ENCODE data around the gene RUNX1. TPM values are rescaled to one million over a fixed set of nuclear protein-coding genes. Genes with fewer than 3 reads are reported as not detected.
"Not testable (repeated sequence)": the region's sequence is repeated elsewhere in the genome, so short reads cannot be mapped to it uniquely, and the experiment has no call there.

Gene RUNX1
- polyA plus RNA-seq, 12 donors: 3.6 to 18.8 (median 6.9) TPM; not detected in 1

GRCh38 chr21:34973685-34974084 is 75.4 kb downstream of the RUNX1 start:
- DNase-seq: no peak

DNA sequence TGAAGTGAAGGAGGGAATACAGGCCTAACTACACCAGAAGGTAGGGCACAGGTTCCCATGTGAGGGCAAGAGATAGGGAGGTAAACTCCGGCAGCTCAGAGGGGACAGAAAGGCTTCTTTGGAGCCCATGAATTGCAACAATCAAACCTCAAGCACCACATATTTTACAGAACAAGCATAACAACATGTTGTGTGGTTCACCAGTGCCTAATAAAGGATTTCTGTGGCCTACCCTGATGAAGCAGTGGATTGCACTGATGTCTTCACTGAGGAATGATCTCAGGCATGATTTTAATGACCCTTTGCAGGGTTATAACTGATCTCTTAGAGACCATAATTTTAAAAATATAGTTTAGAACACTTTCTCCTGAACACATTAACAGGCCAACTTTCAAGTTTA is 77.4 kb downstream of the RUNX1 start:
- no peak for DNase-seq

DNA sequence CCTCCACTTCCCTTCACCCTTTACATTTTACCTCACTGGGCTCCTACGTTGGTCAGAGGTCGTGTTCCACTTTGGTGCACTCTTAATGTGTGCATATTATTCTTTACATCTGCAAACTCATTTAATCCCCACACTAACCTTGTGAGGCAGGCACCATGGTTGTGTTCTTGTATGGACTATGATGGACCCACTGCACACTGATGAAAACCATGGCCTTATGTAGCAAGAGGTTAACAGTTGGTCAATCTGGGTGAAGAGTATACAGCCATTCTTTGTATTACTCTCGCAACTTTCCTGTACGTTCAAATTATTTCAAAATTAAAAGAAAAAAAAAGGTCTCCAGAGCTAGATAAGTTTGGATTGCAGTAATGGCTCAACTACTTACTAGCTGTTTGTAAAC is 78.5 kb downstream of the RUNX1 start:
- DNase-seq: no peak

DNA sequence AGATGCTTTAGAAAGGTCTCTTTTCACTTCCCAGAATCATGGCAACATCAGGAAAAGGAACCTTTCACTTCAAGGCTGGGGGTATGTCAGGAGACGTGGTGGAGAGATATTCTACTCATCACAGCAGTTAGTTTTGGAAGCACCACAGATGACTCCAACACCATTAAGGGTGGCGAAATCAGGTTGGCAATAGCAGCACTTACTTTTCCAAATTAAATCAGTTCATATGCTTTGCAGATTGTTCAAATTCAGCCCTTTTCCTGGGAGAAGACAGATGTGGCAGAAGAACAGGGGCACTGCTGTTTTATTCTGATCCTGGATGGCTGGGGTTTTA is 79.0 kb downstream of the RUNX1 start:
- no peak for DNase-seq

- no peak for DNase-seq
Measured at GRCh38 chr21:34969423-34970166, 79.5 kb downstream of the RUNX1 start.

DNA sequence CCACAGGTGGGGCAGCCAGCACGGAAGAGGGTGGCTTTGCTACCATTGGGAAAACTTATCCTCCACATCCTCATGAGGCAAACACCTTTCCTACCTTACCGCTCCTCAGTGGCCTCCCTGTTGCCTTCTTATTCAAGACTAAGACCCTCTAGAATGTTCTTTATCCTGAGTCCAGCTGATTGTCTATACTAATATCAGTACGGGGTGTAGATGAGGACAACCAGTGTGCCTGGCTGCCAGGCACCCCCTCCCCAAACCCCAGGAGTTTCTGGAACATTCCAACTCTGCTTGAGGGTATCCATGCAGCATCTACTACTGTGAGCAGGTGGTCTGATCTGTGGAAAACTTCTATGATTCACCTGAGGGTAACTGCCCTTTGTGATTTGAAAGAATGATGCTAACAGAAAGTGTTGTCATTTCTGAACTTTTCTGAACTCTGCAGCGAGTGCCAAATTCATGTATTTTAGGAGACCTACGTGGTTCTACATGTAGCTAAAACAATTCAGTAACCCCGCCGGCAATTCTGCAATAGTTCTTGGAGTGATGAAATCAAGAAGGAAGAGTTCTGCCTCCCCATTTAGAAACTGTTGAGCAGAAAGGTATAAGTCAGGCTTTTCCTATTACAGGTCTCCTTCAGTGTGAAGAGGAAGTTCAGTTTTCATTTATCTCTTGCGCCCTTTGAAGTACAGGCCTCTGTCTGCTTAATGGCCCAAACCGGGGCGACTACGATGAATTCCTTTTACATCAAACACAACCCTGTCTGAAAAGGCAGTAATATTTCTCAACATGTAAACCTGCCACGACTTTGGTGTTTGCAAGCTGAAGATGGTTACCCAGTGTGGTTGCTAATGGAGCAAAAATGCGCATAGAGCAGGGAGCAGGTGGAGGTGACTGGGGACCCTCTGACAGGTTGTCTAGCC is 80.4 kb downstream of the RUNX1 start:
- no peak for DNase-seq

GRCh38 chr21:34967509-34968289 is 81.4 kb downstream of the RUNX1 start:
- no peak for DNase-seq

GRCh38 chr21:34966881-34967280 is 82.2 kb downstream of the RUNX1 start:
- DNase-seq: not testable (repeated sequence)

- DNase-seq: no peak
Measured at GRCh38 chr21:34965200-34966174, 83.6 kb downstream of the RUNX1 start.

GRCh38 chr21:34962586-34963222 is 86.4 kb downstream of the RUNX1 start:
- DNase-seq: no peak

GRCh38 chr21:34962136-34962535 is 87.0 kb downstream of the RUNX1 start:
- DNase-seq: no peak

DNA sequence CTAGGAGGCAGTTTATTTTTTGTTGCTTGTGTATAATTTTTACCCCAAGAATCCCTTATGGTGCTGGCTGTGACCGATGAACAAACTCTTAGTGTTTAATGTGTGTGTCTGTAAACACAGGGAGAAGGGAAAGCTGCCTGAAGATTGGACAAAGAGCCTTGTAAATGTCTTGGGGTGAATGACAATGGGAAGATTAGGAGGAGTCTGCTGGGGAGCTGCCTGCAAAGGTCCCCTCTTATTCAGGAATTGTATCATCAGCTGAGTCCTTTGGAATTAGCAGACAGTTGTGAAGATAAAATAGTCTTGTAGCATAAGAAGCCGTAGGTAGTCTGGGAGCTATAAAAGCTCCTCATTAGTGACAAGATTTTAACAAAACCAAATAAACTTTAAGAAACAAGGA is 88.4 kb downstream of the RUNX1 start:
- no peak for DNase-seq

GRCh38 chr21:34959607-34960006 is 89.5 kb downstream of the RUNX1 start:
- no peak for DNase-seq

DNA sequence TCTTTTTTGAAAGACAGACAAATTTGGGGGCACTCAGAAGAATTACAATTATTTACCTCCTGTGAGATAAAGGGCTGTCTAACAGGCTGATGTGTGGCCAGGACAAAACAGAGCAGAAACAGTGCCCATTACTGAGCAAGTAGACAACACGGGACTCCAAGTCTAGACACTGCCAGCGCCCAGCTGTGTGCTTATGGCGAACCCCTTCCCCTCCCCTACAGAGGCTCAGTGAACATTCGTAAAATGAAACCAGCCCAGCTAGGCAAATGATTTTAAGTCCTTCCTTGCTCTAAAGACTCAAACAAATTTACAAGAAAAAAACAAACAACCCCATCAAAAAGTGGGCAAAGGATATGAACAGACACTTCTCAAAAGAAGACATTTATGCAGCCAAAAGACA is 91.1 kb downstream of the RUNX1 start:
- no peak for DNase-seq

GRCh38 chr21:34956416-34957316 is 92.4 kb downstream of the RUNX1 start:
- DNase-seq: no peak

DNA sequence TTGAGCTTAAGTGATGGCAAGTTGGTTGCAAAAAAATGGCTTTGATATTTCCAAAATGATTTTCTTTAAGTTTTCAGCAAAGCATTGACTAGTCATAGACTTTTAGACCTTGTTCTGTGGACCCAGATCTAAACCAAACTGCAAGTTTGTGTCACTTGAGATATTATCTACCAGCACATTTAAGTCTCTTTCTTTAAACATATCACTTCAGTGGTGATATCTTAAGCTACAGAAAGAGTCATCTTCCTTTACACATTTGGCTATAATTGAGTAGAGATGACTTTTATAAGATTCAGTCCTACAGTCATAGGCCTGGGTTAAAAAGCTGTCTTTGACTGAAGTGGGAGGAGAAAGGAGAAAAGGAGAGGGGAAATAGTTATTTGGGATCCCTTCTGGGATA is 95.2 kb downstream of the RUNX1 start:
- DNase-seq: no peak

DNA sequence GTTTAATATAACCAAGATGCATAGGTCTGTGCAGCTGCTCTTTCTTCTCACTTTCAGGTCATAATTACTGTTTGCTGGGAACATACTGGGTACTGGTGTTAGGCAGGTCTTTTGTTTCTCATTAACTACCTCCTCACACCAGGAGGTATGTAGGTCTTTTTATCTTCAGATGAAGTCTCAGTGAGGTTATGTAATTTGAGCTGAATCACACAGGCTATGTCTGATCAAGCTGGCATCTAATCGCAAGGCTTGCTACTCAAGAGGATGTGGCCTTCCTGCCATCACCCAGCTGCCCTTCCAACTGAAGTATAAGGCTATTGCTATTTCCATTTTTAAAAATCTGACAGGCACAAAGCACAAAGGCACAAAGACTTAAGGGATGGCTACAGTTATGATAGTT is 96.4 kb downstream of the RUNX1 start:
- DNase-seq: no peak

GRCh38 chr21:34951868-34952267 is 97.2 kb downstream of the RUNX1 start:
- not testable (repeated sequence) for DNase-seq

DNA sequence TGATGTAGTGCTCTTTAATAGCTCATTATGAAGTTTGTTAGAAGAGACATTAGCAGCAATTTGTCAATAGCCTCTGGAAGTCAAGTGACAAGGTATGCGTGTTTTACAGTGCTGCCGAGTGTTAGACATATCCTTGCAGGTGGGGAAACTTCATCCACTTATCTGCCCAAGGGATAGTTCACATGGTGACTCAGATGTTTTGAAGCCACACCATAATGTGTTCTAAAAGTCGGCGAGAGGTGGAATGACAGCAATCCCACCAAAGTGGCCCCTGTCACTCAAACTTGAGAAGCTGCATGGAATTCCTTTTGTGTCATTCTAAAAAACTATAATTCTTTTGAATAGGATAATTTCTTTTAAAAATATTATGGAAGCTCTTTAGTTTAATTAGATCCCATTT is 98.1 kb downstream of the RUNX1 start:
- no peak for DNase-seq

GRCh38 chr21:34949499-34949898 is 99.6 kb downstream of the RUNX1 start:
- no peak for DNase-seq

Measured in muscle of arm (tissue), 12 donors.